GM23338 (cell line): Measurements from ENCODE around the gene SREBF2. TPM values are rescaled to one million over a fixed set of nuclear protein-coding genes. Genes with fewer than 3 reads are reported as not detected.

ENCODE experiments used
- ATAC-seq: fragments of 200-7000 bp; cut with Tn5 transposase; 3 replicates; pipeline ENCODE4 v1.9.1; 2020
- DNase-seq: peaks from one replicate; pipeline ENCODE4 v3.0.0-alpha.2; 2015; ENCODE audit warnings: low spot score
- H2AFZ ChIP-seq: fragments of 200-600 bp; sonication (generic); 2 replicates; pipeline ENCODE4 v1.8.0; 2016; ENCODE audit warnings: antibody characterized with exemption, mild to moderate bottlenecking, moderate library complexity
- H3F3A ChIP-seq: fragments of 200-600 bp; sonication (generic); replicated peaks from 2 replicates; pipeline ENCODE4 v1.8.0; 2017; ENCODE audit warnings: antibody characterized with exemption, mixed run types, low read depth
- H3K27ac ChIP-seq: fragments of 200-600 bp; sonication (generic); 2 replicates; pipeline ENCODE4 v1.6.1; 2016; ENCODE audit warnings: low read depth
- H3K27me3 ChIP-seq: fragments of 200-600 bp; sonication (generic); 2 replicates; pipeline ENCODE4 v1.8.0; 2016; ENCODE audit warnings: mild to moderate bottlenecking, mixed run types, moderate library complexity; ENCODE audit not compliant: insufficient read depth
- H3K36me3 ChIP-seq: fragments of 200-600 bp; sonication (generic); 2 replicates; pipeline ENCODE4 v1.8.0; 2016; ENCODE audit warnings: mild to moderate bottlenecking; ENCODE audit not compliant: insufficient read depth
- H3K4me1 ChIP-seq: fragments of 200-600 bp; sonication (generic); 2 replicates; pipeline ENCODE4 v1.8.0; 2016; ENCODE audit warnings: mild to moderate bottlenecking, moderate library complexity; ENCODE audit not compliant: insufficient read depth
- H3K4me2 ChIP-seq: fragments of 200-600 bp; sonication (generic); 2 replicates; pipeline ENCODE4 v1.7.1; 2017; ENCODE audit warnings: mixed run types
- H3K4me3 ChIP-seq: fragments of 200-600 bp; sonication (generic); 2 replicates; pipeline ENCODE4 v1.6.1; 2016; ENCODE audit warnings: mixed run types
- H3K79me2 ChIP-seq: fragments of 200-600 bp; sonication (generic); replicated peaks from 2 replicates; pipeline ENCODE4 v1.8.0; 2017; ENCODE audit warnings: mild to moderate bottlenecking; ENCODE audit not compliant: insufficient read depth
- H3K9me2 ChIP-seq: fragments of 200-600 bp; sonication (generic); 2 replicates; pipeline ENCODE4 v1.8.0; 2017; ENCODE audit not compliant: insufficient read depth
- H4K20me1 ChIP-seq: fragments of 200-600 bp; sonication (generic); replicated peaks from 2 replicates; pipeline ENCODE4 v1.8.0; 2017; ENCODE audit warnings: mild to moderate bottlenecking; ENCODE audit not compliant: insufficient read depth
- H3K27ac Mint-ChIP-seq: 2 replicates; pipeline ENCODE4 v1.8.0; 2020; ENCODE audit warnings: inconsistent platforms, mild to moderate bottlenecking, moderate library complexity, mixed read lengths
- H3K27me3 Mint-ChIP-seq: 3 replicates; pipeline ENCODE4 v1.8.0; 2022; ENCODE audit warnings: low read depth, mild to moderate bottlenecking, moderate library complexity, mixed read lengths, inconsistent platforms; ENCODE audit not compliant: insufficient read depth, poor library complexity
- H3K36me3 Mint-ChIP-seq: 3 replicates; pipeline ENCODE4 v1.8.0; 2021; ENCODE audit warnings: low read depth, mild to moderate bottlenecking, inconsistent platforms, moderate library complexity, mixed read lengths
- H3K4me1 Mint-ChIP-seq: 3 replicates; pipeline ENCODE4 v1.8.0; 2020; ENCODE audit warnings: mild to moderate bottlenecking, inconsistent platforms, mixed read lengths
- H3K4me3 Mint-ChIP-seq: 3 replicates; pipeline ENCODE4 v1.8.0; 2021; ENCODE audit warnings: moderate library complexity, mild to moderate bottlenecking, inconsistent platforms, mixed read lengths
- H3K9me3 Mint-ChIP-seq: 3 replicates; pipeline ENCODE4 v1.8.0; 2020; ENCODE audit warnings: moderate library complexity, mild to moderate bottlenecking, inconsistent platforms, mixed read lengths
- CREB1 ChIP-seq: fragments of 250-450 bp; sonication (Bioruptor Pico); IDR thresholded peaks from 2 replicates; pipeline ENCODE4 v1.5.0; 2020; ENCODE audit warnings: low read depth, mild to moderate bottlenecking, moderate library complexity
- EZH2 ChIP-seq: fragments of 200-600 bp; sonication (generic); IDR thresholded peaks from one replicate; pipeline ENCODE4 v1.8.0; 2017; ENCODE audit warnings: antibody characterized with exemption, mild to moderate bottlenecking, low read depth; ENCODE audit not compliant: unreplicated experiment
- JUNB ChIP-seq: IDR thresholded peaks from one replicate; pipeline ENCODE4 v1.6.1; 2016; ENCODE audit warnings: antibody characterized with exemption; ENCODE audit not compliant: unreplicated experiment
- NANOG ChIP-seq: IDR thresholded peaks from 2 replicates; pipeline ENCODE4 v1.6.1; 2016; ENCODE audit warnings: antibody characterized with exemption, borderline replicate concordance
- POLR2AphosphoS5 ChIP-seq: IDR thresholded peaks from 2 replicates; pipeline ENCODE4 v1.6.1; 2016; ENCODE audit warnings: antibody characterized with exemption, low read depth
- STAT1 ChIP-seq: IDR thresholded peaks from one replicate; pipeline ENCODE4 v1.6.1; 2016; ENCODE audit warnings: antibody characterized with exemption; ENCODE audit not compliant: unreplicated experiment
- polyA plus RNA-seq: library from polyadenylated mRNA; unstranded; fragments of >200 nt; fragmentation: Nextera tagmentation; extraction: Ambion mirVana; gene quantifications from 2 replicates; pipeline ENCODE4 v1.2.1, GENCODE V29; 2016
- total RNA-seq: library from RNA; depleted of rRNA; stranded (reverse); fragments of >200 nt; shearing (Covaris generic); gene quantifications from 2 replicates; pipeline ENCODE4 v1.2.3, GENCODE V29; 2014
- TF ChIP-seq, protein P1 (sequence below): fragments of 250-450 bp; sonication (Bioruptor Pico); IDR thresholded peaks from 2 replicates; pipeline ENCODE4 v1.5.0; 2020; ENCODE audit warnings: mild to moderate bottlenecking, moderate library complexity
- TF ChIP-seq, protein P2 (sequence below): IDR thresholded peaks from 2 replicates; pipeline ENCODE4 v1.6.1; 2016; ENCODE audit warnings: antibody characterized with exemption

Gene SREBF2
- total and polyA plus RNA-seq, 2 experiments from 2014 or later = 48.7 to 163 TPM

DNA sequence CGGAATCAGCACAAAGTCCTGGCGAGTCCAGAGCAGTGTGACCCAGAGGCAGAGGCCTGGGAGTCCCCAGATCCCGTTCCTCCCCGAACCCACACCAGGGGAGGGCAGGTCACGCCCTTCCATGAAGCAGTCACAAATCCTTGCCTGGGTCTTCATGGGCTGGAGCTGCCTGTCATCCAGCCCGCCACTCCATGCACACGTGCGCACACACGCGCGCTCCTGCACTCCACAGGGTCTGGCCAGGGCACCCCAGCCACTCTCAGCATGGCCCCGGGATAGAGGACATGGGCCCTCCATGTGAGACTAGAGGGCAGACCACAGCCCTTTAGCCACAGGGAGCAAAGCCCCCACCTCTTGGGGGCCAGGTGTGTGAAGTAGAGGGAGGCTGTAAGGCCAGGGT is 99.4 kb downstream of the SREBF2 start (continued):
- TF ChIP-seq CREB1 (CRISPR knock-in tag) = no peak
- TF ChIP-seq, protein P1, sequence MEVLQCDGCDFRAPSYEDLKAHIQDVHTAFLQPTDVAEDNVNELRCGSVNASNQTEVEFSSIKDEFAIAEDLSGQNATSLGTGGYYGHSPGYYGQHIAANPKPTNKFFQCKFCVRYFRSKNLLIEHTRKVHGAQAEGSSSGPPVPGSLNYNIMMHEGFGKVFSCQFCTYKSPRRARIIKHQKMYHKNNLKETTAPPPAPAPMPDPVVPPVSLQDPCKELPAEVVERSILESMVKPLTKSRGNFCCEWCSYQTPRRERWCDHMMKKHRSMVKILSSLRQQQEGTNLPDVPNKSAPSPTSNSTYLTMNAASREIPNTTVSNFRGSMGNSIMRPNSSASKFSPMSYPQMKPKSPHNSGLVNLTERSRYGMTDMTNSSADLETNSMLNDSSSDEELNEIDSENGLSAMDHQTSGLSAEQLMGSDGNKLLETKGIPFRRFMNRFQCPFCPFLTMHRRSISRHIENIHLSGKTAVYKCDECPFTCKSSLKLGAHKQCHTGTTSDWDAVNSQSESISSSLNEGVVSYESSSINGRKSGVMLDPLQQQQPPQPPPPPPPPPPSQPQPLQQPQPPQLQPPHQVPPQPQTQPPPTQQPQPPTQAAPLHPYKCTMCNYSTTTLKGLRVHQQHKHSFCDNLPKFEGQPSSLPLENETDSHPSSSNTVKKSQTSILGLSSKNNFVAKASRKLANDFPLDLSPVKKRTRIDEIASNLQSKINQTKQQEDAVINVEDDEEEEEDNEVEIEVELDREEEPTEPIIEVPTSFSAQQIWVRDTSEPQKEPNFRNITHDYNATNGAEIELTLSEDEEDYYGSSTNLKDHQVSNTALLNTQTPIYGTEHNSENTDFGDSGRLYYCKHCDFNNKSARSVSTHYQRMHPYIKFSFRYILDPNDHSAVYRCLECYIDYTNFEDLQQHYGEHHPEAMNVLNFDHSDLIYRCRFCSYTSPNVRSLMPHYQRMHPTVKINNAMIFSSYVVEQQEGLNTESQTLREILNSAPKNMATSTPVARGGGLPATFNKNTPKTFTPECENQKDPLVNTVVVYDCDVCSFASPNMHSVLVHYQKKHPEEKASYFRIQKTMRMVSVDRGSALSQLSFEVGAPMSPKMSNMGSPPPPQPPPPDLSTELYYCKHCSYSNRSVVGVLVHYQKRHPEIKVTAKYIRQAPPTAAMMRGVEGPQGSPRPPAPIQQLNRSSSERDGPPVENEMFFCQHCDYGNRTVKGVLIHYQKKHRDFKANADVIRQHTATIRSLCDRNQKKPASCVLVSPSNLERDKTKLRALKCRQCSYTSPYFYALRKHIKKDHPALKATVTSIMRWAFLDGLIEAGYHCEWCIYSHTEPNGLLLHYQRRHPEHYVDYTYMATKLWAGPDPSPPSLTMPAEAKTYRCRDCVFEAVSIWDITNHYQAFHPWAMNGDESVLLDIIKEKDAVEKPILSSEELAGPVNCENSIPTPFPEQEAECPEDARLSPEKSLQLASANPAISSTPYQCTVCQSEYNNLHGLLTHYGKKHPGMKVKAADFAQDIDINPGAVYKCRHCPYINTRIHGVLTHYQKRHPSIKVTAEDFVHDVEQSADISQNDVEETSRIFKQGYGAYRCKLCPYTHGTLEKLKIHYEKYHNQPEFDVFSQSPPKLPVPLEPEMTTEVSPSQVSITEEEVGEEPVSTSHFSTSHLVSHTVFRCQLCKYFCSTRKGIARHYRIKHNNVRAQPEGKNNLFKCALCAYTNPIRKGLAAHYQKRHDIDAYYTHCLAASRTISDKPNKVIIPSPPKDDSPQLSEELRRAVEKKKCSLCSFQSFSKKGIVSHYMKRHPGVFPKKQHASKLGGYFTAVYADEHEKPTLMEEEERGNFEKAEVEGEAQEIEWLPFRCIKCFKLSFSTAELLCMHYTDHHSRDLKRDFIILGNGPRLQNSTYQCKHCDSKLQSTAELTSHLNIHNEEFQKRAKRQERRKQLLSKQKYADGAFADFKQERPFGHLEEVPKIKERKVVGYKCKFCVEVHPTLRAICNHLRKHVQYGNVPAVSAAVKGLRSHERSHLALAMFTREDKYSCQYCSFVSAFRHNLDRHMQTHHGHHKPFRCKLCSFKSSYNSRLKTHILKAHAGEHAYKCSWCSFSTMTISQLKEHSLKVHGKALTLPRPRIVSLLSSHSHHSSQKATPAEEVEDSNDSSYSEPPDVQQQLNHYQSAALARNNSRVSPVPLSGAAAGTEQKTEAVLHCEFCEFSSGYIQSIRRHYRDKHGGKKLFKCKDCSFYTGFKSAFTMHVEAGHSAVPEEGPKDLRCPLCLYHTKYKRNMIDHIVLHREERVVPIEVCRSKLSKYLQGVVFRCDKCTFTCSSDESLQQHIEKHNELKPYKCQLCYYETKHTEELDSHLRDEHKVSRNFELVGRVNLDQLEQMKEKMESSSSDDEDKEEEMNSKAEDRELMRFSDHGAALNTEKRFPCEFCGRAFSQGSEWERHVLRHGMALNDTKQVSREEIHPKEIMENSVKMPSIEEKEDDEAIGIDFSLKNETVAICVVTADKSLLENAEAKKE (CRISPR knock-in tag) = no peak
- no peak for TF ChIP-seq JUNB
- no peak for TF ChIP-seq STAT1

- Mint-ChIP-seq H3K4me3 (no peak overlapping the region), H3K9me3 (no peaks in the 10 kb centered on the region), H3K27ac (no peak overlapping the region), H3K36me3 (peaks cover 21% of the 10 kb centered on the region; the same call in 2 of the 3 replicates), H3K27me3 (peaks cover 27% of the 10 kb centered on the region), H3K4me1 (peaks cover 6% of the 10 kb centered on the region; the same call in 2 of the 3 replicates)
- peaks cover 4% of the 10 kb centered on the region; the same call in 1 of the 2 replicates for H3F3A ChIP-seq
- no peaks in the 10 kb centered on the region for H3K9me2 ChIP-seq
- ATAC-seq (no peak), DNase-seq (no peak)
- H3K36me3 ChIP-seq = peaks cover under 1% of the 10 kb centered on the region; the same call in 1 of the 2 replicates
- no peaks in the 10 kb centered on the region; the same call in 1 of the 2 replicates for H3K4me1 ChIP-seq
- no peaks in the 10 kb centered on the region for H3K79me2 ChIP-seq
- TF ChIP-seq NANOG (no peak), EZH2 (no peak), CREB1 (CRISPR knock-in tag) (no peak), POLR2AphosphoS5 (0 out of 2 replicates have a peak, but pooled peaks have one; percentile 2)
- TF ChIP-seq, protein P2, sequence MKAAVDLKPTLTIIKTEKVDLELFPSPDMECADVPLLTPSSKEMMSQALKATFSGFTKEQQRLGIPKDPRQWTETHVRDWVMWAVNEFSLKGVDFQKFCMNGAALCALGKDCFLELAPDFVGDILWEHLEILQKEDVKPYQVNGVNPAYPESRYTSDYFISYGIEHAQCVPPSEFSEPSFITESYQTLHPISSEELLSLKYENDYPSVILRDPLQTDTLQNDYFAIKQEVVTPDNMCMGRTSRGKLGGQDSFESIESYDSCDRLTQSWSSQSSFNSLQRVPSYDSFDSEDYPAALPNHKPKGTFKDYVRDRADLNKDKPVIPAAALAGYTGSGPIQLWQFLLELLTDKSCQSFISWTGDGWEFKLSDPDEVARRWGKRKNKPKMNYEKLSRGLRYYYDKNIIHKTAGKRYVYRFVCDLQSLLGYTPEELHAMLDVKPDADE = no peak
- H3K27ac ChIP-seq = no peak overlapping the region
- H3K4me3 ChIP-seq = no peak overlapping the region
- H3K4me2 ChIP-seq = no peak overlapping the region
- 0 out of 2 replicates have a peak, but pooled peaks cover 4% of the 10 kb centered on the region for H3K27me3 ChIP-seq
- peaks cover 10% of the 10 kb centered on the region for H4K20me1 ChIP-seq
- H2AFZ ChIP-seq = no peak overlapping the region
Measured at GRCh38 chr22:41933411-41934177, 100.7 kb downstream of the SREBF2 start.
